Stomach (tissue), 9 donors: Measurements from ENCODE around the gene UTP3. TPM values are rescaled to one million over a fixed set of nuclear protein-coding genes. Genes with fewer than 3 reads are reported as not detected.

Experiments used
- DNase-seq, 2 donors: peaks; one replicate each; pipeline versions ENCODE4 v3.0.0 to v3.0.0-alpha.2; 2013 to 2019
- H3K27ac ChIP-seq, 5 donors: fragments of 200-600 bp in 4 of 5; sonication (generic) in 4 of 5; one replicate each; pipeline ENCODE4 v1.5.1; 2013 to 2019; ENCODE audit warnings: mild to moderate bottlenecking in 1 of 5, moderate library complexity in 1 of 5
- H3K27me3 ChIP-seq, 3 donors: fragments of 200-600 bp; sonication (generic); one replicate each; pipeline ENCODE4 v1.5.1; 2017 to 2019; ENCODE audit warnings: mixed run types in 1 of 3
- H3K36me3 ChIP-seq, 4 donors: fragments of 200-600 bp; sonication (generic); 1 replicate in 3 of 4; 2 replicates in 1 of 4; pipeline ENCODE4 v1.5.1; 2016 to 2019
- H3K4me1 ChIP-seq, 4 donors: fragments of 200-600 bp; sonication (generic); one replicate each; pipeline ENCODE4 v1.5.1; 2016 to 2019
- H3K4me3 ChIP-seq, 4 donors: fragments of 200-600 bp; sonication (generic) in 3 of 4; one replicate each; pipeline ENCODE4 v1.5.1; 2016 to 2019; ENCODE audit warnings: mild to moderate bottlenecking in 1 of 4
- H3K9me3 ChIP-seq, 4 donors: fragments of 200-600 bp; sonication (generic); one replicate each; pipeline ENCODE4 v1.5.1; 2016 to 2019
- EP300 ChIP-seq: sonication (generic); formaldehyde crosslinking; IDR thresholded peaks from one replicate; pipeline ENCODE4 v1.6.1; 2017; ENCODE audit warnings: antibody characterized with exemption
- POLR2A ChIP-seq, 4 donors: fragments of 450-650 bp; IDR thresholded peaks; one replicate each; pipeline ENCODE4 v1.6.1; 2016; ENCODE audit warnings: antibody characterized with exemption in 4 of 4, control low read depth in 2 of 4, mild to moderate bottlenecking in 1 of 4, moderate library complexity in 1 of 4
- POLR2AphosphoS5 ChIP-seq, 3 donors: sonication (generic); formaldehyde crosslinking; IDR thresholded peaks; one replicate each; pipeline ENCODE4 v1.6.1; 2016; ENCODE audit warnings: antibody characterized with exemption in 3 of 3
- WGBS, 5 donors: extraction: QIAGEN DNeasy Blood & Tissue Kit in 3 of 5; methylation state at CpG; one replicate each; pipeline versions ENCODE4 v1.1.5 to v1.1.7; 2013 to 2018; 5-methylcytosine and 5-hydroxymethylcytosine counted together
- intact Hi-C: fragments of 100-400 bp; cut with DNase I; formaldehyde crosslinking; loops from one replicate; pipeline ENCODE4 v1.15.1; 2023; ENCODE audit warnings: low total_unique reads
- polyA plus RNA-seq, 3 donors: library from polyadenylated mRNA; stranded (reverse); fragments of 200-250 nt; gene quantifications; one replicate each; pipeline ENCODE4 v1.2.3, GENCODE V29; 2013
- total RNA-seq, 5 donors: library from RNA; depleted of rRNA; stranded (reverse); fragments of >200 nt; gene quantifications; one replicate each; pipeline versions ENCODE4 v1.1.0 to v1.2.3, GENCODE V29; 2014 to 2016
- TF ChIP-seq, protein P1 (sequence below), 7 experiments: fragments of 450-650 bp in 4 of 7; fragments of 200-600 bp in 3 of 7; sonication (generic) in 3 of 7; IDR thresholded peaks; one replicate each; pipeline ENCODE4 v1.5.1; 2016 to 2019; ENCODE audit warnings: antibody characterized with exemption in 7 of 7, control low read depth in 2 of 7, mild to moderate bottlenecking in 1 of 7
- donor health status: healthy with polysubstance abuse.
- donor health status: Bipolar disorder and iron deficiency.
- donor health status: healthy.

UTP3 gene
- total and polyA plus RNA-seq, 8 donors: 11.3 to 22.2 (median 18.5) TPM

DNA sequence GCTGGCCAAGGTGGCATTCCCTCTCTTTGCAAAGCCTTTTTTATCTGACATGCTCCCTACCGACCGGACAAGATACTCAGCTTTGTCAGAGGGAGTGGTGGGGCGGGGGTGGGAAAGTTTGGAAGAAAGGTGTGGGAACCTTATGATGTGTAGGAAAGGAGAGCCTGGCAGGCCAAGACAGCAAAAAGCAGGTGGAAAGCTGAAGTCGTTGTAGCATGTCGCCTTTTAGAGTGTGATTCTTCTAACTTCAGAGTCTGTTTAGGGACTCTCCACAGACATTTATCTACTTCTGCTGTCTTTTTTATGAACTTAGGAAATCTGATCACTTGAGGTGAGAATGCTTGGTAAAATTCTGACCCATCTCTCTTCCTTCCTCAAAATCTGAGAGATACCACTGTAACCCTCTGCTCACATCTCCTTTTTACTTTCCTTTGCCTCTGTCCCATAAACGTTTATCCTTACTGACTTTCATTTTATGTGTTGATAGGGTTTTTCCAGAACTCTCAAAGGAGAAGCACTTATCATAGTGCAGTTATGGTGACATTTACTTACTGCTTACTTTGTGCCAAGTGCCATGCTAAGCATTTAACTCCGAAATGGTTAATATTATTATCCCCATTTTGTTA, 25.2 kb downstream of the UTP3 start:
- TF ChIP-seq POLR2A (IDR thresholded peaks at IDR 0.05) (no peak), EP300 (no peak), POLR2AphosphoS5 (IDR thresholded peaks at IDR 0.05) (no peak)
- TF ChIP-seq, protein P1, sequence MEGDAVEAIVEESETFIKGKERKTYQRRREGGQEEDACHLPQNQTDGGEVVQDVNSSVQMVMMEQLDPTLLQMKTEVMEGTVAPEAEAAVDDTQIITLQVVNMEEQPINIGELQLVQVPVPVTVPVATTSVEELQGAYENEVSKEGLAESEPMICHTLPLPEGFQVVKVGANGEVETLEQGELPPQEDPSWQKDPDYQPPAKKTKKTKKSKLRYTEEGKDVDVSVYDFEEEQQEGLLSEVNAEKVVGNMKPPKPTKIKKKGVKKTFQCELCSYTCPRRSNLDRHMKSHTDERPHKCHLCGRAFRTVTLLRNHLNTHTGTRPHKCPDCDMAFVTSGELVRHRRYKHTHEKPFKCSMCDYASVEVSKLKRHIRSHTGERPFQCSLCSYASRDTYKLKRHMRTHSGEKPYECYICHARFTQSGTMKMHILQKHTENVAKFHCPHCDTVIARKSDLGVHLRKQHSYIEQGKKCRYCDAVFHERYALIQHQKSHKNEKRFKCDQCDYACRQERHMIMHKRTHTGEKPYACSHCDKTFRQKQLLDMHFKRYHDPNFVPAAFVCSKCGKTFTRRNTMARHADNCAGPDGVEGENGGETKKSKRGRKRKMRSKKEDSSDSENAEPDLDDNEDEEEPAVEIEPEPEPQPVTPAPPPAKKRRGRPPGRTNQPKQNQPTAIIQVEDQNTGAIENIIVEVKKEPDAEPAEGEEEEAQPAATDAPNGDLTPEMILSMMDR (IDR thresholded peaks at IDR 0.05): no peak
- Histone ChIP-seq H3K4me3 (no peak overlapping the region), H3K4me1 (peaks cover 0 to 57% (median 34%) of the 10 kb centered on the region in 4 donors), H3K9me3 (no peaks in the 10 kb centered on the region), H3K27ac (peak overlapping the region in 2 of 5 donors; percentile 14 to 46), H3K27me3 (no peaks in the 10 kb centered on the region), H3K36me3 (no peaks in the 10 kb centered on the region)
- WGBS, 5 donors: 54 to 64% (median 58%) methylated on average over 7 of the region's 7 CpGs
- intact Hi-C loops: no loop called here
- DNase-seq: no peak

DNA sequence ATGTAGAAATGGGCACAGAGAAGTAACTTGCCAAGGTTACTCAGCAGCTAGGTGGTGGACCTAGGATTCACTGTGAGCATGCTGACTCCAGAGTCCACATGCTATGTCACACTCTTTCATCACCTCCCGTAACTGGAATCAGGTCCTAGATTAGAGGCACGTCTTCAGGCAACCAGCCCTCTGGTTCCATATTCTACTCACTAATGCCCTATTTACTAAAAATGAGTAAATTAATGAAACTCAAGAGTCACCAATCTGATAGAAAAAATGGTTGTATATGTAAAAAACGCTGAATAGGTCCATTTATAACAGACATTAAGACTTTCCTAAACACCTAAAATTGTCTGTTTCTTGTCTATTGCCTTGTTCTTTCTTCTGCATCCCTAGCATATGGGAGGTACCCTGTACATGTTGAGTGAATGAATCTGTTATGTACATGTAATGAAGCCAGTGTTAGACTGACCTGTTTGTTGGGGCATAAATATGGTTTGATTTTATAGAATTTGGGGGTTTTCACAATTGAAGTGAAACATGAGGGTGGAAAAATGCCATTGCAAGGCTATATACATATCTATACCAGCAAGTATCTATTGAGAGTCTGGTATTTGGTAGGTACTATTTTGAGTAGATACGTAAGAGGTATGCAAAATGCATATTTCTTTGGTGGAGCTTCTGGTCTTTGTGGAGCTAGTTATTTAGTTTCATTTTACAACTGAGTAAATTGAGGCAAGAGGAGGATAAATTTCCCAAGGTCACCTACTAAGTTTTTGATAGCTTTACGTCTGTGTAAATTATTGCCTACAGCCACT, 26.0 kb downstream of the UTP3 start:
- Histone ChIP-seq H3K4me3 (no peak overlapping the region), H3K27me3 (no peaks in the 10 kb centered on the region), H3K36me3 (no peaks in the 10 kb centered on the region), H3K27ac (peak overlapping the region in 2 of 5 donors; percentile 14 to 46), H3K9me3 (no peaks in the 10 kb centered on the region), H3K4me1 (peaks cover 0 to 56% (median 31%) of the 10 kb centered on the region in 4 donors)
- TF ChIP-seq POLR2A (IDR thresholded peaks at IDR 0.05) (no peak), EP300 (no peak), POLR2AphosphoS5 (IDR thresholded peaks at IDR 0.05) (no peak)
- TF ChIP-seq, protein P1 (IDR thresholded peaks at IDR 0.05): no peak
- intact Hi-C loops: no loop called here
- DNase-seq: no peak
- WGBS, 5 donors: 67 to 79% (median 77%) methylated on average over 5 of the region's 5 CpGs

DNA sequence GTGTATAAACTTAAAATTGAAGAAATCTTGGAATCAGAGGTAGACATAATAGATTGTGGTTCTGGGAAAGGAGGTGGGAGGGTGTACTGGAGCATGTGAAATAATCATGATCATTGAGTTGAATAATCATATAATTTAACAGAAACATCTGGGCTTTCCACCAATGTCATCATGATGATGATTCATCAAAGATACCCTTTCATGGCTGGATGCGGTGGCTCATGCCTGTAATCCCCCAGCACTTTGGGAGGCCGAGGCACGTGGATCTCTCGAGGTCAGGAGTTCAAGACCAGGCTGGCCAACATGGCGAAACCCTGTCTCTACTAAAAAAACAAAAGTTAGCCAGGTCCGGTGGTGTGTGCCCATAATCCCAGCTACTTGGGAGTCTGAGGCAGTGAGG, 26.8 kb downstream of the UTP3 start:
- 69 to 94% (median 87%) methylated on average over 6 of the region's 6 CpGs for WGBS, 5 donors
- TF ChIP-seq POLR2A (IDR thresholded peaks at IDR 0.05): no peak
- TF ChIP-seq EP300: no peak
- no peak for TF ChIP-seq POLR2AphosphoS5 (IDR thresholded peaks at IDR 0.05)
- TF ChIP-seq, protein P1 (IDR thresholded peaks at IDR 0.05): no peak
- Histone ChIP-seq H3K9me3 (no peaks in the 10 kb centered on the region), H3K4me1 (peaks cover 0 to 53% (median 28%) of the 10 kb centered on the region in 4 donors), H3K36me3 (no peaks in the 10 kb centered on the region), H3K4me3 (no peak overlapping the region), H3K27me3 (no peaks in the 10 kb centered on the region), H3K27ac (no peak overlapping the region)
- intact Hi-C loops: no loop called here
- no peak for DNase-seq

DNA sequence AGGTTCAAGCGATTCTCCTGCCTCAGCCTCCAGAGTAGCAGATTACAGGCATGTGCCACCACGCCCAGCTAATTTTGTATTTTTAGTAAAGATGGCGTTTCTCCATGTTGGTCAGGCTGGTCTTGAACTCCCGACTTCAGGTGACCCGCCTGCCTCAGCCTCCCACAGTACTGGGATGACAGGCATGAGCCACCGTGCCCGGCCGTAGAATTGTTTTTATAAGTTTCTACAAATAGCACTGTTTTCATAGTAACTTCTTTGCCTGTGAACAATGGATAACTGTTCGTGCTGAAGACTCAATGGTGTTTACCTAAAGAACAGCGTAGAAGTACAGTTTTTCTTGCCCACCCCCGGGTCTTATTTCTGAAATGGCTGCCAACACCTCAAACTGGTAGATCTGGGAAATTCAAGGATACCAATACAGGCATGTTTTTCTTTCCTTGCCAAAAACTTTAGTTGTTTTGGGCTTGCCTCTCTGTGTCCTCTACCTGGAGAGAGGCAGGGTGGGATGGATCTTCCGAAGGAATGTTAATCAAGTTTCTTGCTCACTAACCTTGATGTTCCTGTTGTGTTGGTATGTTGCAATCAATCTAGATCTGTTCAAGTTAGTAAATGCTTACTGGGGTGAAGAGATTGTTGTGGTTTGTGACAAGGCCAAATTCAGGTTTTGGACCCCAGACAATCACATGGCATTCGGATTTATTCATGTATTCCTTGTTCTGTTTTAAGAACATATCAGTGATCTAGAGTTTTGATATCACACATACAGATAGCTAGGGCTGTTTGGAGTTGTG, 30.7 kb downstream of the UTP3 start:
- H3K4me1 ChIP-seq: peaks cover 0 to 31% (median 15%) of the 10 kb centered on the region in 4 donors
- no peak overlapping the region for H3K4me3 ChIP-seq
- H3K36me3 ChIP-seq: no peaks in the 10 kb centered on the region
- intact Hi-C loops: no loop called here
- TF ChIP-seq POLR2AphosphoS5 (IDR thresholded peaks at IDR 0.05) (no peak), EP300 (no peak), POLR2A (IDR thresholded peaks at IDR 0.05) (no peak)
- TF ChIP-seq, protein P1 (IDR thresholded peaks at IDR 0.05): no peak
- 78 to 82% (median 82%) methylated on average over 13 of the region's 13 CpGs for WGBS, 5 donors
- DNase-seq: no peak
- no peaks in the 10 kb centered on the region for H3K27me3 ChIP-seq
- no peaks in the 10 kb centered on the region for H3K9me3 ChIP-seq
- H3K27ac ChIP-seq: no peak overlapping the region
